K562 (cell line): Measurements from ENCODE around the gene RING1. TPM values are rescaled to one million over a fixed set of nuclear protein-coding genes. Genes with fewer than 3 reads are reported as not detected.
A peak's percentile ranks its signal among the peaks of the same experiment; 100 is the strongest.

Experiments used
- ATAC-seq: fragments of 200-7000 bp; cut with Tn5 transposase; 3 replicates; pipeline ENCODE4 v1.9.1; 2020; ENCODE audit warnings: moderate library complexity
- BruUV-seq: library from RNA; stranded (reverse); fragments of 400-500 nt; replicated peaks from 2 replicates; lab custom pipeline; 2021; lab: Mats Ljungman, UMichigan
- CTCF ChIA-PET: fragments of 300-600 bp; formaldehyde crosslinking; extraction: SDS; loops from one replicate; lab custom pipeline; 2021; ENCODE audit warnings: low intra/inter-chr PET ratio; lab: Yijun Ruan, JAX
- POLR2A ChIA-PET: fragments of 300-600, 350-650 bp; sonication (Branson Sonifier 250); formaldehyde crosslinking; extraction: SDS; loops from one replicate; lab custom pipeline; 2021; ENCODE audit warnings: antibody characterized with exemption, inconsistent platforms; lab: Yijun Ruan, JAX
- DNase-seq, 4 experiments: peaks; one replicate each; pipeline versions ENCODE4 v3.0.0 to v3.0.0-alpha.2; 2011 to 2018; ENCODE audit warnings: low spot score in 3 of 4, mixed read lengths in 3 of 4; ENCODE audit errors: extremely low read depth in 1 of 4
- FAIRE-seq: peaks from 2 replicates; lab custom pipeline; 2011; peaks lifted over from hg19 to GRCh38; lab: Jason Lieb, UNC
- H2AFZ ChIP-seq: 2 replicates; pipeline ENCODE4 v1.6.0; 2011; ENCODE audit warnings: low read depth, low read length, control low read depth, inconsistent platforms
- H3K27ac ChIP-seq: fragments of 200-600 bp; 3 replicates; pipeline ENCODE4 v1.8.0; 2011; ENCODE audit warnings: low read depth, mild to moderate bottlenecking, control low read depth, inconsistent platforms, low read length, moderate library complexity, mixed read lengths; ENCODE audit errors: extremely low read depth
- H3K27me3 ChIP-seq, 2 experiments: fragments of 300-600 bp in 1 of 2; 2 replicates in 1 of 2; 3 replicates in 1 of 2; pipeline versions ENCODE4 v1.6.0 to v1.8.0; 2011; ENCODE audit warnings: inconsistent platforms in 2 of 2, low read length in 2 of 2, mild to moderate bottlenecking in 1 of 2, mixed read lengths in 1 of 2, moderate library complexity in 1 of 2; ENCODE audit not compliant: control insufficient read depth in 2 of 2, insufficient read depth in 2 of 2
- H3K36me3 ChIP-seq: fragments of 300-600 bp; 3 replicates; pipeline ENCODE4 v1.8.0; 2011; ENCODE audit warnings: mild to moderate bottlenecking, low read length, inconsistent platforms; ENCODE audit not compliant: control insufficient read depth, insufficient read depth
- H3K4me1 ChIP-seq, 2 experiments: fragments of 200-600 bp in 1 of 2; replicated peaks in 1 of 2; 2 replicates in 1 of 2; 3 replicates in 1 of 2; pipeline versions ENCODE4 v1.5.1 to v1.8.0; 2011; ENCODE audit warnings: inconsistent platforms in 2 of 2, low read length in 2 of 2, mild to moderate bottlenecking in 1 of 2, mixed read lengths in 1 of 2, moderate library complexity in 1 of 2; ENCODE audit not compliant: control insufficient read depth in 2 of 2, insufficient read depth in 2 of 2
- H3K4me2 ChIP-seq: 2 replicates; pipeline ENCODE4 v1.6.1; 2011; ENCODE audit warnings: low read length, control low read depth, inconsistent platforms, mixed read lengths; ENCODE audit not compliant: insufficient read depth
- H3K4me3 ChIP-seq: fragments of 200-600 bp; sonication (generic), shearing (Covaris generic); 2 replicates; pipeline ENCODE4 v1.5.1; 2016; ENCODE audit warnings: control low read depth, inconsistent platforms
- H3K79me2 ChIP-seq: fragments of 200-600 bp; 3 replicates; pipeline ENCODE4 v1.8.0; 2011; ENCODE audit warnings: low read length, inconsistent platforms; ENCODE audit not compliant: control insufficient read depth, insufficient read depth
- H3K9ac ChIP-seq, 2 experiments: 2 replicates each; pipeline versions ENCODE4 v1.6.0 to v1.6.1; 2011; ENCODE audit warnings: low read depth in 2 of 2, low read length in 2 of 2, control low read depth in 1 of 2, inconsistent platforms in 1 of 2, mild to moderate bottlenecking in 1 of 2, mixed read lengths in 1 of 2; ENCODE audit not compliant: insufficient read depth in 1 of 2
- H3K9me1 ChIP-seq: one replicate; pipeline ENCODE4 v1.6.0; 2011; ENCODE audit warnings: inconsistent platforms, mild to moderate bottlenecking, low read length, moderate library complexity; ENCODE audit not compliant: control insufficient read depth, insufficient read depth
- H3K9me3 ChIP-seq: replicated peaks from 2 replicates; pipeline ENCODE4 v1.5.1; 2011; ENCODE audit warnings: low read depth, low read length, inconsistent platforms; ENCODE audit not compliant: control insufficient read depth, insufficient read depth
- H4K20me1 ChIP-seq: replicated peaks from 2 replicates; pipeline ENCODE4 v1.6.1; 2011; ENCODE audit warnings: low read length, inconsistent platforms, mixed read lengths; ENCODE audit not compliant: control insufficient read depth, insufficient read depth
- CAMTA2 ChIP-seq: fragments of 250-450 bp; sonication (Bioruptor Pico); conservative IDR thresholded peaks from 2 replicates; pipeline ENCODE4 v1.5.1; 2022
- ETV5 ChIP-seq: sonication (generic); formaldehyde crosslinking; IDR thresholded peaks from 2 replicates; pipeline ENCODE4 v1.4.0; 2020; ENCODE audit warnings: low read depth, mild to moderate bottlenecking, missing genetic modification reagents
- ETV6 ChIP-seq, 3 experiments: fragments of 150-350 bp in 1 of 3; sonication (generic) in 1 of 3; formaldehyde crosslinking in 1 of 3; IDR thresholded peaks; 2 replicates each; pipeline versions ENCODE4 v1.6.1 to v1.8.0; 2014 to 2022; ENCODE audit warnings: borderline replicate concordance in 2 of 3, low read depth in 2 of 3, antibody characterized with exemption in 1 of 3, low read length in 1 of 3, mild to moderate bottlenecking in 1 of 3, missing genetic modification reagents in 1 of 3
- GTF2E2 ChIP-seq: fragments of 200-800 bp; sonication (Bioruptor generic); IDR thresholded peaks from 2 replicates; pipeline ENCODE4 v1.6.1; 2016; ENCODE audit warnings: missing genetic modification characterization, missing compliant biosample characterization
- MBD2 ChIP-seq: sonication (generic); IDR thresholded peaks from 2 replicates; pipeline ENCODE4 v1.6.1; 2016; ENCODE audit warnings: low read depth, borderline replicate concordance
- MYC ChIP-seq, 2 experiments: fragments of 250-450 bp in 1 of 2; sonication (Bioruptor Pico) in 1 of 2; IDR thresholded peaks; 2 replicates each; pipeline versions ENCODE4 v1.5.1 to v1.6.1; 2012 to 2021; ENCODE audit warnings: low read depth in 2 of 2, borderline replicate concordance in 1 of 2, improper control_type of control experiment in 1 of 2, low read length in 1 of 2, mild to moderate bottlenecking in 1 of 2, moderate library complexity in 1 of 2
- NCOA4 ChIP-seq: fragments of 450-650 bp; IDR thresholded peaks from 2 replicates; pipeline ENCODE4 v1.6.1; 2018; ENCODE audit warnings: mild to moderate bottlenecking; ENCODE audit not compliant: partially characterized antibody
- NFE2L1 ChIP-seq: fragments of 450-650 bp; IDR thresholded peaks from 2 replicates; pipeline ENCODE4 v1.6.1; 2016; ENCODE audit warnings: missing genetic modification characterization, low read depth, mild to moderate bottlenecking, missing compliant biosample characterization, moderate library complexity, borderline replicate concordance
- U2AF1 ChIP-seq: fragments of 200-400 bp; formaldehyde crosslinking; optimal IDR thresholded peaks from 2 replicates; pipeline ENCODE3; 2017; ENCODE audit warnings: mild to moderate bottlenecking, low read depth, low read length, moderate library complexity
- ZBTB17 ChIP-seq: fragments of 450-650 bp; formaldehyde crosslinking; IDR thresholded peaks from 2 replicates; pipeline ENCODE4 v1.4.0; 2020; ENCODE audit warnings: mild to moderate bottlenecking
- ZEB2 ChIP-seq: fragments of 450-650 bp; IDR thresholded peaks from 2 replicates; pipeline ENCODE4 v1.6.1; 2016
- ZNF140 ChIP-seq: fragments of 250-450 bp; sonication (Bioruptor Pico); IDR thresholded peaks from 2 replicates; pipeline ENCODE4 v1.8.0; 2021; ENCODE audit warnings: moderate library complexity, mild to moderate bottlenecking, inconsistent platforms
- ZNF197 ChIP-seq: fragments of 200-800 bp; sonication (Bioruptor generic); IDR thresholded peaks from 2 replicates; pipeline ENCODE4 v1.6.1; 2016; ENCODE audit warnings: low read depth, missing genetic modification characterization, missing compliant biosample characterization
- ZNF384 ChIP-seq: IDR thresholded peaks from 2 replicates; pipeline ENCODE4 v1.6.1; 2012; ENCODE audit warnings: low read depth, low read length, improper control_type of control experiment
- ZNF592 ChIP-seq: fragments of 450-650 bp; IDR thresholded peaks from 2 replicates; pipeline ENCODE4 v1.6.1; 2017; ENCODE audit warnings: antibody characterized with exemption, mild to moderate bottlenecking
- ZNF766 ChIP-seq: fragments of 200-800 bp; sonication (Bioruptor generic); conservative IDR thresholded peaks from 2 replicates; pipeline ENCODE4 v1.6.1; 2016; ENCODE audit warnings: missing genetic modification characterization, missing compliant biosample characterization
- WGBS: fragments of 100-300 bp; shearing (Covaris generic); methylation state at CpG from one replicate; pipeline ENCODE4 v1.1.6; 2016; ENCODE audit warnings: low coverage, mixed read lengths; ENCODE audit not compliant: insufficient coverage; ENCODE audit errors: missing lambda C conversion rate; 5-methylcytosine and 5-hydroxymethylcytosine counted together
- in situ Hi-C: fragments of 300-500 bp; cut with MboI; formaldehyde crosslinking; loops from 4 replicates; pipeline ENCODE4 v1.15.0; 2018; ENCODE audit warnings: inconsistent platforms, mixed read lengths
- intact Hi-C: fragments of 100-400 bp; cut with micrococcal nuclease; formaldehyde crosslinking; loops from 2 replicates; pipeline ENCODE4 v1.14.2; 2022
- polyA plus RNA-seq, 8 experiments: library from polyadenylated mRNA; depleted of rRNA in 4 of 8; stranded (reverse) in 5 of 8; unstranded in 3 of 8; fragments of >200 nt; fragmentation: Nextera tagmentation in 2 of 8; fragmentation: Illumina TruSeq in 1 of 8; extraction: Ambion mirVana in 2 of 8; extraction: Trizol in 1 of 8; gene quantifications; 2 replicates each; pipeline versions ENCODE4 v1.2.1 to v1.2.3, GENCODE V29; 2011 to 2014; ENCODE audit warnings: inconsistent platforms in 1 of 8, missing spikeins in 1 of 8
- total RNA-seq, 7 experiments: library from RNA; depleted of rRNA in 6 of 7; stranded (reverse); fragments of >200 nt in 6 of 7; fragmentation: Illumina TruSeq in 2 of 7; extraction: Trizol in 2 of 7; gene quantifications; 2 replicates each; pipeline versions ENCODE4 v1.2.1 to v1.2.3, GENCODE V29; 2011 to 2021; ENCODE audit warnings: low replicate concordance in 1 of 7
- TF ChIP-seq, protein P1 (sequence below): IDR thresholded peaks from 2 replicates; pipeline ENCODE4 v1.6.1; 2011; ENCODE audit warnings: borderline replicate concordance, low read depth, mild to moderate bottlenecking, moderate library complexity, low read length; ENCODE audit not compliant: insufficient read depth, poor library complexity, severe bottlenecking

The RING1 gene
- total and polyA plus RNA-seq, 9 of the 15 experiments (the other 6 are each of a cell fraction or from before 2014, with no cell fraction given), result 4.2 to 59.1 (median 36.9) TPM

DNA sequence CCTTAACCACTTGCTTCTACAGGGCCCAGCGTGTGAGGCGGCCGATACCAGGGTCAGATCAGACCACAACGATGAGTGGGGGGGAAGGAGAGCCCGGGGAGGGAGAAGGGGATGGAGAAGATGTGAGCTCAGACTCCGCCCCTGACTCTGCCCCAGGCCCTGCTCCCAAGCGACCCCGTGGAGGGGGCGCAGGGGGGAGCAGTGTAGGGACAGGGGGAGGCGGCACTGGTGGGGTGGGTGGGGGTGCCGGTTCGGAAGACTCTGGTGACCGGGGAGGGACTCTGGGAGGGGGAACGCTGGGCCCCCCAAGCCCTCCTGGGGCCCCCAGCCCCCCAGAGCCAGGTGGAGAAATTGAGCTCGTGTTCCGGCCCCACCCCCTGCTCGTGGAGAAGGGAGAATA is 2.8 kb downstream of the RING1 start:
- ATAC-seq (no peak), FAIRE-seq (no peak), DNase-seq (peak in 1 of 4 experiments; percentile 42)
- no peak overlapping the region for H3K4me2 ChIP-seq
- peaks cover 8 to 55% of the 10 kb centered on the region in 2 experiments for H3K4me1 ChIP-seq
- H3K36me3 ChIP-seq, result peaks cover 28% of the 10 kb centered on the region; the same call in 2 of the 3 replicates
- no peak overlapping the region for H2AFZ ChIP-seq
- WGBS, result 84% methylated on average over 12 of the region's 17 CpGs
- ChIA-PET POLR2A (interaction anchor here (1.4 kb wide), 1 partner anchor 8 kb away, joined by 9 read pairs; no protein-coding TSS in a partner anchor), CTCF (no interaction called here)
- no peak overlapping the region for H3K27ac ChIP-seq
- H3K4me3 ChIP-seq, result no peak overlapping the region
- no peaks in the 10 kb centered on the region for H4K20me1 ChIP-seq
- peaks cover 17% of the 10 kb centered on the region for H3K79me2 ChIP-seq
- BruUV-seq, result no TSS peak
- intact Hi-C loops (no loop called here), in situ Hi-C loops (no loop called here)
- H3K9me3 ChIP-seq, result no peaks in the 10 kb centered on the region
- H3K27me3 ChIP-seq, result no peaks in the 10 kb centered on the region; a peak in 1 of 5 replicates
- H3K9me1 ChIP-seq, result no peaks in the 10 kb centered on the region
- H3K9ac ChIP-seq, result no peak overlapping the region
- no peak for TF ChIP-seq ZNF384
- TF ChIP-seq NFE2L1 (tag), result no peak
- TF ChIP-seq ZNF766 (CRISPR knock-in tag), result no peak
- no peak for TF ChIP-seq CAMTA2 (CRISPR knock-in tag)
- no peak for TF ChIP-seq ZNF140
- no peak for TF ChIP-seq ZBTB17 (CRISPR knock-in tag)
- TF ChIP-seq MBD2, result no peak
- TF ChIP-seq ZNF592, result no peak
- no peak for TF ChIP-seq GTF2E2 (tag)
- TF ChIP-seq ETV6 (IDR thresholded peaks at IDR 0.05; ENCODE audit: borderline replicate concordance in 1 of 2, low read depth in 2 of 2, low read length in 1 of 2), result no peak
- TF ChIP-seq ETV6 (CRISPR knock-in tag; IDR thresholded peaks at IDR 0.05; ENCODE audit: borderline replicate concordance), result no peak
- no peak for TF ChIP-seq U2AF1
- TF ChIP-seq NCOA4, result no peak
- TF ChIP-seq MYC (IDR thresholded peaks at IDR 0.05; ENCODE audit: low read depth, low read length), result no peak
- TF ChIP-seq MYC (CRISPR knock-in tag; IDR thresholded peaks at IDR 0.05; ENCODE audit: borderline replicate concordance, low read depth), result no peak
- TF ChIP-seq, protein P1, sequence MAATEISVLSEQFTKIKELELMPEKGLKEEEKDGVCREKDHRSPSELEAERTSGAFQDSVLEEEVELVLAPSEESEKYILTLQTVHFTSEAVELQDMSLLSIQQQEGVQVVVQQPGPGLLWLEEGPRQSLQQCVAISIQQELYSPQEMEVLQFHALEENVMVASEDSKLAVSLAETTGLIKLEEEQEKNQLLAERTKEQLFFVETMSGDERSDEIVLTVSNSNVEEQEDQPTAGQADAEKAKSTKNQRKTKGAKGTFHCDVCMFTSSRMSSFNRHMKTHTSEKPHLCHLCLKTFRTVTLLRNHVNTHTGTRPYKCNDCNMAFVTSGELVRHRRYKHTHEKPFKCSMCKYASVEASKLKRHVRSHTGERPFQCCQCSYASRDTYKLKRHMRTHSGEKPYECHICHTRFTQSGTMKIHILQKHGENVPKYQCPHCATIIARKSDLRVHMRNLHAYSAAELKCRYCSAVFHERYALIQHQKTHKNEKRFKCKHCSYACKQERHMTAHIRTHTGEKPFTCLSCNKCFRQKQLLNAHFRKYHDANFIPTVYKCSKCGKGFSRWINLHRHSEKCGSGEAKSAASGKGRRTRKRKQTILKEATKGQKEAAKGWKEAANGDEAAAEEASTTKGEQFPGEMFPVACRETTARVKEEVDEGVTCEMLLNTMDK, result no peak
- TF ChIP-seq ZEB2, result no peak
- TF ChIP-seq ETV5 (CRISPR knock-in tag), result no peak
- TF ChIP-seq ZNF197 (CRISPR knock-in tag), result no peak
